Vagina (tissue), 2 donors: ENCODE results near the gene PLK5.

Source experiments
- CTCF ChIP-seq, 3 experiments: fragments of 450-650 bp in 2 of 3; fragments of 200-600 bp in 1 of 3; sonication (generic) in 1 of 3; IDR thresholded peaks; one replicate each; pipeline ENCODE4 v1.5.1; 2017 to 2019; ENCODE audit warnings: antibody characterized with exemption in 3 of 3, mild to moderate bottlenecking in 2 of 3, moderate library complexity in 2 of 3
- POLR2A ChIP-seq, 2 donors: fragments of 450-650 bp; IDR thresholded peaks; one replicate each; pipeline ENCODE4 v1.6.1; 2017; ENCODE audit warnings: antibody characterized with exemption in 2 of 2, mild to moderate bottlenecking in 2 of 2, moderate library complexity in 2 of 2

- TF ChIP-seq POLR2A (IDR thresholded peaks at IDR 0.05) (no peak), CTCF (IDR thresholded peaks at IDR 0.05) (no peak)
Measured at GRCh38 chr19:1563251-1563650, 39.4 kb downstream of the PLK5 start.
